NAMALWA (cell line): ENCODE measurements around the gene RAB17.

ENCODE experiments used
- DNase-seq: peaks from one replicate; pipeline ENCODE4 v3.0.0-alpha.2; 2015; ENCODE audit warnings: low spot score

RAB17 gene

GRCh38 chr2:237558961-237559641 lies 31.4 kb downstream of the RAB17 start:
- DNase-seq: no peak

- DNase-seq: no peak
Measured at GRCh38 chr2:237557633-237558015, 32.9 kb downstream of the RAB17 start.

- no peak for DNase-seq
Measured at GRCh38 chr2:237556773-237557632, 33.5 kb downstream of the RAB17 start.

- no peak for DNase-seq
Measured at GRCh38 chr2:237555560-237555959, 35.0 kb downstream of the RAB17 start.

- DNase-seq: no peak
Measured at GRCh38 chr2:237553948-237554347, 36.6 kb downstream of the RAB17 start.

GRCh38 chr2:237552908-237553307 lies 37.6 kb downstream of the RAB17 start:
- peak; percentile 18 for DNase-seq

GRCh38 chr2:237551071-237551574 lies 39.4 kb downstream of the RAB17 start:
- no peak for DNase-seq

- DNase-seq: no peak
Measured at GRCh38 chr2:237549643-237550415, 40.7 kb downstream of the RAB17 start.

- no peak for DNase-seq
Measured at GRCh38 chr2:237549216-237549615, 41.3 kb downstream of the RAB17 start.

- no peak for DNase-seq
Measured at GRCh38 chr2:237547841-237548416, 42.6 kb downstream of the RAB17 start.

GRCh38 chr2:237546876-237547395 lies 43.6 kb downstream of the RAB17 start:
- no peak for DNase-seq

- no peak for DNase-seq
Measured at GRCh38 chr2:237546040-237546875, 44.3 kb downstream of the RAB17 start.

- no peak for DNase-seq
Measured at GRCh38 chr2:237542001-237542704, 48.4 kb downstream of the RAB17 start.

- DNase-seq: no peak
Measured at GRCh38 chr2:237541243-237541642, 49.3 kb downstream of the RAB17 start.

- no peak for DNase-seq
Measured at GRCh38 chr2:237540823-237541222, 49.7 kb downstream of the RAB17 start.

GRCh38 chr2:237540223-237540775 lies 50.2 kb downstream of the RAB17 start:
- DNase-seq: no peak

GRCh38 chr2:237539681-237540080 lies 50.9 kb downstream of the RAB17 start:
- DNase-seq: no peak

- DNase-seq: no peak
Measured at GRCh38 chr2:237538901-237539300, 51.6 kb downstream of the RAB17 start.

- DNase-seq: no peak
Measured at GRCh38 chr2:237538001-237538720, 52.4 kb downstream of the RAB17 start.
